Measurements from ENCODE around the gene MAD1L1. TPM values are rescaled to one million over a fixed set of nuclear protein-coding genes. Genes with fewer than 3 reads are reported as not detected.
A peak's percentile ranks its signal among the peaks of the same experiment; 100 is the strongest.

The MAD1L1 gene
- total and polyA plus RNA-seq, 2 of the 13 experiments (the other 11 are each of a cell fraction or from before 2014, with no cell fraction given) = 17.4 to 64.7 TPM

GRCh38 chr7:2041496-2042367 lies 191.0 kb downstream of the MAD1L1 start:
- no peak for FAIRE-seq
- no peaks in the 10 kb centered on the region for H4K20me1 ChIP-seq (ENCODE audit: insufficient read depth, low read length)
- H3K4me3 ChIP-seq (replicated peaks in 1 of 3; ENCODE audit: insufficient read depth in 1 of 3, low read depth in 2 of 3, low read length in 3 of 3) = no peak overlapping the region
- H3K36me3 ChIP-seq (replicated peaks in 1 of 2; ENCODE audit: control insufficient read depth in 1 of 2, insufficient read depth in 2 of 2, low read length in 2 of 2) = peaks cover 4 to 27% of the 10 kb centered on the region in 2 experiments; a peak in 4 of 5 replicates
- no peaks in the 10 kb centered on the region for H3K79me2 ChIP-seq (ENCODE audit: insufficient read depth, low read length)
- intact Hi-C loops (cut with micrococcal nuclease; ENCODE audit: unreplicated experiment) (no loop called here), in situ Hi-C loops (cut with HindIII; ENCODE audit: extremely low pct_ligation_motif_present, low pct_unique_long_range_greater_than_20kb) (no loop called here)
- CTCF ChIA-PET (ENCODE audit: low intra/inter-chr PET ratio, low total read pairs) = no interaction called here
- no peak overlapping the region for H3K9ac ChIP-seq (ENCODE audit: insufficient read depth, low read depth, low read length)
- no TSS peak for BruUV-seq (replicated peaks)
- ATAC-seq = no peak
- H3K4me1 ChIP-seq (ENCODE audit: insufficient read depth, low read length) = no peaks in the 10 kb centered on the region
- H3K27ac ChIP-seq (ENCODE audit: extremely low read length, insufficient read depth, low read length) = no peak overlapping the region
- WGBS (ENCODE audit: low lambda C conversion rate) = 98% methylated on average over 15 of the region's 26 CpGs
- POLR2A ChIA-PET = no interaction called here
- no peak overlapping the region for H3K4me2 ChIP-seq (ENCODE audit: low read depth, low read length)
- H3K9me3 ChIP-seq (ENCODE audit: low read length) = no peaks in the 10 kb centered on the region
- no peaks in the 10 kb centered on the region for H3K27me3 ChIP-seq (ENCODE audit: control insufficient read depth in 1 of 2, insufficient read depth in 2 of 2, low read length in 2 of 2)
- H2AFZ ChIP-seq (ENCODE audit: low read length) = no peak overlapping the region
- no peak for TF ChIP-seq HOXA5 (CRISPR knock-in tag; IDR thresholded peaks at IDR 0.05)
- TF ChIP-seq, protein P1, sequence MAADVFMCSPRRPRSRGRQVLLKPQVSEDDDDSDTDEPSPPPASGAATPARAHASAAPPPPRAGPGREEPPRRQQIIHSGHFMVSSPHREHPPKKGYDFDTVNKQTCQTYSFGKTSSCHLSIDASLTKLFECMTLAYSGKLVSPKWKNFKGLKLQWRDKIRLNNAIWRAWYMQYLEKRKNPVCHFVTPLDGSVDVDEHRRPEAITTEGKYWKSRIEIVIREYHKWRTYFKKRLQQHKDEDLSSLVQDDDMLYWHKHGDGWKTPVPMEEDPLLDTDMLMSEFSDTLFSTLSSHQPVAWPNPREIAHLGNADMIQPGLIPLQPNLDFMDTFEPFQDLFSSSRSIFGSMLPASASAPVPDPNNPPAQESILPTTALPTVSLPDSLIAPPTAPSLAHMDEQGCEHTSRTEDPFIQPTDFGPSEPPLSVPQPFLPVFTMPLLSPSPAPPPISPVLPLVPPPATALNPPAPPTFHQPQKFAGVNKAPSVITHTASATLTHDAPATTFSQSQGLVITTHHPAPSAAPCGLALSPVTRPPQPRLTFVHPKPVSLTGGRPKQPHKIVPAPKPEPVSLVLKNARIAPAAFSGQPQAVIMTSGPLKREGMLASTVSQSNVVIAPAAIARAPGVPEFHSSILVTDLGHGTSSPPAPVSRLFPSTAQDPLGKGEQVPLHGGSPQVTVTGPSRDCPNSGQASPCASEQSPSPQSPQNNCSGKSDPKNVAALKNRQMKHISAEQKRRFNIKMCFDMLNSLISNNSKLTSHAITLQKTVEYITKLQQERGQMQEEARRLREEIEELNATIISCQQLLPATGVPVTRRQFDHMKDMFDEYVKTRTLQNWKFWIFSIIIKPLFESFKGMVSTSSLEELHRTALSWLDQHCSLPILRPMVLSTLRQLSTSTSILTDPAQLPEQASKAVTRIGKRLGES (CRISPR knock-in tag; IDR thresholded peaks at IDR 0.05; ENCODE audit: borderline replicate concordance) = no peak
- TF ChIP-seq GABPA (IDR thresholded peaks at IDR 0.05; ENCODE audit: low read depth, low read length) = 0 out of 2 replicates have a peak, but pooled peaks have one; percentile 5
- no peak for TF ChIP-seq GABPA (CRISPR knock-in tag; IDR thresholded peaks at IDR 0.05; ENCODE audit: low read depth)
- no peak for TF ChIP-seq NCOR1 (IDR thresholded peaks at IDR 0.05; ENCODE audit: borderline replicate concordance, low read length)
- TF ChIP-seq ZBTB42 (CRISPR knock-in tag; IDR thresholded peaks at IDR 0.05) = no peak
- TF ChIP-seq, protein P2, sequence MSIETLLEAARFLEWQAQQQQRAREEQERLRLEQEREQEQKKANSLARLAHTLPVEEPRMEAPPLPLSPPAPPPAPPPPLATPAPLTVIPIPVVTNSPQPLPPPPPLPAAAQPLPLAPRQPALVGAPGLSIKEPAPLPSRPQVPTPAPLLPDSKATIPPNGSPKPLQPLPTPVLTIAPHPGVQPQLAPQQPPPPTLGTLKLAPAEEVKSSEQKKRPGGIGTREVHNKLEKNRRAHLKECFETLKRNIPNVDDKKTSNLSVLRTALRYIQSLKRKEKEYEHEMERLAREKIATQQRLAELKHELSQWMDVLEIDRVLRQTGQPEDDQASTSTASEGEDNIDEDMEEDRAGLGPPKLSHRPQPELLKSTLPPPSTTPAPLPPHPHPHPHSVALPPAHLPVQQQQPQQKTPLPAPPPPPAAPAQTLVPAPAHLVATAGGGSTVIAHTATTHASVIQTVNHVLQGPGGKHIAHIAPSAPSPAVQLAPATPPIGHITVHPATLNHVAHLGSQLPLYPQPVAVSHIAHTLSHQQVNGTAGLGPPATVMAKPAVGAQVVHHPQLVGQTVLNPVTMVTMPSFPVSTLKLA (IDR thresholded peaks at IDR 0.05) = peak; percentile 74
- DNase-seq (ENCODE audit: low spot score) = no peak

Measured in HepG2 (cell line).